Cerebellar cortex (tissue), 1 donor: Measurements from ENCODE around the gene SDF4.

Source experiments
- DNase-seq: peaks from one replicate; pipeline ENCODE4 v3.0.0-alpha.2; 2015; ENCODE audit warnings: low spot score

The SDF4 gene

GRCh38 chr1:1241588-1242219, 9.9 kb upstream of the SDF4 start:
- no peak for DNase-seq

GRCh38 chr1:1240822-1241587, 9.2 kb upstream of the SDF4 start:
- no peak for DNase-seq

- no peak for DNase-seq
Measured at GRCh38 chr1:1240348-1240732, 8.5 kb upstream of the SDF4 start.

- DNase-seq, result no peak
Measured at GRCh38 chr1:1239614-1240347, 8.0 kb upstream of the SDF4 start.

- DNase-seq, result no peak
Measured at GRCh38 chr1:1239227-1239613, 7.4 kb upstream of the SDF4 start.

GRCh38 chr1:1238702-1239178, 6.9 kb upstream of the SDF4 start:
- DNase-seq, result no peak

- DNase-seq, result no peak
Measured at GRCh38 chr1:1237874-1238701, 6.3 kb upstream of the SDF4 start.

- no peak for DNase-seq
Measured at GRCh38 chr1:1236945-1237873, 5.4 kb upstream of the SDF4 start.

GRCh38 chr1:1236176-1236763, 4.5 kb upstream of the SDF4 start:
- DNase-seq, result no peak

- no peak for DNase-seq
Measured at GRCh38 chr1:1235016-1235744, 3.4 kb upstream of the SDF4 start.

- DNase-seq, result no peak
Measured at GRCh38 chr1:1234180-1234808, 2.5 kb upstream of the SDF4 start.

- DNase-seq, result no peak
Measured at GRCh38 chr1:1233567-1233892, 1.7 kb upstream of the SDF4 start.

- no peak for DNase-seq
Measured at GRCh38 chr1:1232796-1233566, 1.2 kb upstream of the SDF4 start.

GRCh38 chr1:1232208-1232795, 501 bp upstream of the SDF4 start, which contains the start of gene B3GALT6:
Gene B3GALT6 (plus strand): TSS chr1:1232237. CDS start chr1:1232279, 42 bp downstream.
- no peak for DNase-seq

- DNase-seq, result no peak
Measured at GRCh38 chr1:1230656-1231399, 973 bp downstream of the SDF4 start.

- no peak for DNase-seq
Measured at GRCh38 chr1:1229770-1230169, 2.0 kb downstream of the SDF4 start.

- DNase-seq, result no peak
Measured at GRCh38 chr1:1228596-1229321, 3.0 kb downstream of the SDF4 start.
